H7 (cell line): ENCODE data around the gene GALNT18. TPM values are rescaled to one million over a fixed set of nuclear protein-coding genes. Genes with fewer than 3 reads are reported as not detected.

Experiments used
- DNase-seq: peaks from one replicate; pipeline ENCODE4 v3.0.0; 2012
- H3K27me3 ChIP-seq: 2 replicates; pipeline ENCODE4 v1.6.0; 2011; ENCODE audit warnings: mild to moderate bottlenecking, low read length; ENCODE audit not compliant: control insufficient read depth, insufficient read depth
- H3K36me3 ChIP-seq: replicated peaks from 2 replicates; pipeline ENCODE4 v1.5.1; 2011; ENCODE audit warnings: low read length; ENCODE audit not compliant: control insufficient read depth, insufficient read depth
- H3K4me3 ChIP-seq: 2 replicates; pipeline ENCODE4 v1.5.1; 2011; ENCODE audit warnings: low read depth, mild to moderate bottlenecking, control low read depth, low read length, moderate library complexity; ENCODE audit not compliant: insufficient read depth
- total RNA-seq: library from RNA; depleted of rRNA; stranded (reverse); fragments of >200 nt; shearing (Covaris generic); gene quantifications from 2 replicates; pipeline ENCODE4 v1.2.3, GENCODE V29; 2014

The GALNT18 gene
- total RNA-seq, 1 experiment from 2014 or later = 1.9 TPM

GRCh38 chr11:11246166-11246565, 375.6 kb downstream of the GALNT18 start:
- no peaks in the 10 kb centered on the region for H3K27me3 ChIP-seq
- DNase-seq = no peak
- H3K4me3 ChIP-seq = no peak overlapping the region
- H3K36me3 ChIP-seq = no peaks in the 10 kb centered on the region

- DNase-seq = no peak
- H3K36me3 ChIP-seq = no peaks in the 10 kb centered on the region
- no peak overlapping the region for H3K4me3 ChIP-seq
- no peaks in the 10 kb centered on the region for H3K27me3 ChIP-seq
These were observed 376.4 kb downstream of the GALNT18 start for GRCh38 chr11:11245453-11245852.

GRCh38 chr11:11244470-11245080, 377.2 kb downstream of the GALNT18 start:
- no peaks in the 10 kb centered on the region for H3K27me3 ChIP-seq
- no peaks in the 10 kb centered on the region for H3K36me3 ChIP-seq
- no peak for DNase-seq

GRCh38 chr11:11243590-11244469, 378.0 kb downstream of the GALNT18 start:
- Histone ChIP-seq H3K4me3 (no peak overlapping the region), H3K27me3 (no peaks in the 10 kb centered on the region), H3K36me3 (no peaks in the 10 kb centered on the region)
- DNase-seq = peak; percentile 86

More at GRCh38 chr11:11244470-11245080, 377.2 kb downstream of the GALNT18 start:
- no peak overlapping the region for H3K4me3 ChIP-seq

- Histone ChIP-seq H3K36me3 (no peaks in the 10 kb centered on the region), H3K27me3 (no peaks in the 10 kb centered on the region), H3K4me3 (no peak overlapping the region)
- no peak for DNase-seq
These were observed 378.6 kb downstream of the GALNT18 start for GRCh38 chr11:11243209-11243589.

- H3K36me3 ChIP-seq = no peaks in the 10 kb centered on the region
- H3K27me3 ChIP-seq = no peaks in the 10 kb centered on the region
- no peak overlapping the region for H3K4me3 ChIP-seq
- no peak for DNase-seq
These were observed 380.5 kb downstream of the GALNT18 start for GRCh38 chr11:11241284-11241683.

GRCh38 chr11:11239959-11240358, 381.8 kb downstream of the GALNT18 start:
- no peaks in the 10 kb centered on the region for H3K36me3 ChIP-seq
- no peak for DNase-seq
- H3K4me3 ChIP-seq = no peak overlapping the region
- H3K27me3 ChIP-seq = no peaks in the 10 kb centered on the region

- Histone ChIP-seq H3K27me3 (no peaks in the 10 kb centered on the region; the same call in 1 of the 2 replicates), H3K36me3 (no peaks in the 10 kb centered on the region), H3K4me3 (no peak overlapping the region)
- peak; percentile 35 for DNase-seq
These were observed 384.6 kb downstream of the GALNT18 start for GRCh38 chr11:11237070-11237832.

GRCh38 chr11:11236498-11237059, 385.2 kb downstream of the GALNT18 start:
- Histone ChIP-seq H3K27me3 (no peaks in the 10 kb centered on the region; the same call in 1 of the 2 replicates), H3K36me3 (no peaks in the 10 kb centered on the region), H3K4me3 (no peak overlapping the region)
- DNase-seq = no peak

- Histone ChIP-seq H3K27me3 (no peaks in the 10 kb centered on the region; the same call in 1 of the 2 replicates), H3K36me3 (no peaks in the 10 kb centered on the region), H3K4me3 (no peak overlapping the region)
- no peak for DNase-seq
These were observed 390.0 kb downstream of the GALNT18 start for GRCh38 chr11:11231763-11232162.

- DNase-seq = peak; percentile 85
- no peak overlapping the region for H3K4me3 ChIP-seq
- no peaks in the 10 kb centered on the region; the same call in 1 of the 2 replicates for H3K27me3 ChIP-seq
- no peaks in the 10 kb centered on the region for H3K36me3 ChIP-seq
These were observed 390.8 kb downstream of the GALNT18 start for GRCh38 chr11:11230802-11231562.

GRCh38 chr11:11230087-11230486, 391.7 kb downstream of the GALNT18 start:
- H3K36me3 ChIP-seq = no peaks in the 10 kb centered on the region
- H3K27me3 ChIP-seq = no peaks in the 10 kb centered on the region; the same call in 1 of the 2 replicates
- DNase-seq = no peak
- H3K4me3 ChIP-seq = no peak overlapping the region

GRCh38 chr11:11229647-11230046, 392.2 kb downstream of the GALNT18 start:
- H3K27me3 ChIP-seq = no peaks in the 10 kb centered on the region; the same call in 1 of the 2 replicates
- no peaks in the 10 kb centered on the region for H3K36me3 ChIP-seq
- no peak for DNase-seq
- H3K4me3 ChIP-seq = no peak overlapping the region
